Subcutaneous adipose tissue (tissue), 4 donors: ENCODE measurements around the gene MYADML2. TPM values are rescaled to one million over a fixed set of nuclear protein-coding genes. Genes with fewer than 3 reads are reported as not detected.

ENCODE experiments used
- CTCF ChIP-seq: fragments of 450-650 bp; IDR thresholded peaks from one replicate; pipeline ENCODE4 v1.5.1; 2016; ENCODE audit warnings: low read depth, mild to moderate bottlenecking, control low read depth, antibody characterized with exemption, moderate library complexity
- total RNA-seq, 4 donors: library from RNA; depleted of rRNA; stranded (reverse); fragments of >200 nt; gene quantifications; one replicate each; pipeline ENCODE4 v1.1.0, GENCODE V29; 2016

The MYADML2 gene
- total RNA-seq, 4 donors from 2014 or later: not detected

- TF ChIP-seq CTCF: no peak
These were observed 41.6 kb downstream of the MYADML2 start for GRCh38 chr17:81905424-81905875.

GRCh38 chr17:81904600-81905423, 42.2 kb downstream of the MYADML2 start:
- no peak for TF ChIP-seq CTCF

GRCh38 chr17:81903896-81904599, 43.0 kb downstream of the MYADML2 start:
- no peak for TF ChIP-seq CTCF

GRCh38 chr17:81903415-81903831, 43.6 kb downstream of the MYADML2 start:
- no peak for TF ChIP-seq CTCF

- TF ChIP-seq CTCF: no peak
These were observed 44.2 kb downstream of the MYADML2 start for GRCh38 chr17:81902653-81903414.

GRCh38 chr17:81902023-81902652, 44.9 kb downstream of the MYADML2 start, which contains the start of gene NPB:
Gene NPB (plus strand): TSS chr17:81902238. CDS start chr17:81902278, 40 bp downstream.
- no peak for TF ChIP-seq CTCF
